GM19324 (cell line): ENCODE results near the gene ANXA2.
"Not testable (repeated sequence)": the region's sequence is repeated elsewhere in the genome, so short reads cannot be mapped to it uniquely, and the experiment has no call there.

Source experiments
- ATAC-seq: cut with Tn5 transposase; IDR thresholded peaks from one replicate; pipeline ENCODE4 v1.9.1; 2021; ENCODE audit warnings: mild to moderate bottlenecking, moderate library complexity; ENCODE audit not compliant: unreplicated experiment, low FRiP score

ANXA2 gene

GRCh38 chr15:60346653-60347052 lies 51.1 kb downstream of the ANXA2 start:
- ATAC-seq = no peak

DNA sequence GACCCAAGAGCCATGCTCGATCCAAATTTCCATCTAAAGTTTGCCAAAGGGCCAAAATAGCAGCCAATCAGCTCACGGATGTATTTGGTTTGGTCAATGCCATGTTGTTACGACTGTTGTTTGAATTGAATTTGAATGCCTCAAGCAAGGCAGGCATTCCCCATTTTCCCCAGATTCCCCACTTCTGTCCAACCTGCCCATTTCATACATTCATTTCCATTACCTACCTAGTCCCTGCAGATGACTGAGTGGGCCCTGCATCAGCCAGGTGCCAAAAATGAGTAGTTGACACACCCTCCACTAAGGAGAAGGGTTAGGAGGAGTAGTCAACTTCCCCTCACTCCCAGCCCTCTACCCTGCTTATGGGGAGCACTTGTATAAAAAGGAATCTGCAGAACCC lies 51.7 kb downstream of the ANXA2 start:
- ATAC-seq = no peak

- ATAC-seq = no peak
Observed at GRCh38 chr15:60345598-60345997, 52.2 kb downstream of the ANXA2 start.

DNA sequence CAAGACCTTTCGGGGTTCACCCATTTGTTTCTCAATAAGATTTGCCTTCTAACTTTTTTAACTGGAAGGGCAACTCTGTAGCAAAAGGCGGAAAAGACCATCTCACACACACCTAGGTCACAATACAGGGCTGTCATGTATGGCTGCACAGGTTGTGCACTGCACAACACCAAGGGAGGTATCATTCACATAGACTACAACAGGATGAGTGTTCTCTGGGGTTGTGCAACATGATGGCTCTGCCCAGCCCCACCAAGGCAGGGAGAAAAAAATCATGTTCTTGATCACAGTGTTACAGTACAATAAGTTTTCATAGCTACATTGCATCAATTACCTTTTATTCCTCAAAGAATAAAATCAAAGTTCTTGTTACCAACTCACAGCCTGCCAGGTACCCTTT lies 52.8 kb downstream of the ANXA2 start:
- no peak for ATAC-seq

DNA sequence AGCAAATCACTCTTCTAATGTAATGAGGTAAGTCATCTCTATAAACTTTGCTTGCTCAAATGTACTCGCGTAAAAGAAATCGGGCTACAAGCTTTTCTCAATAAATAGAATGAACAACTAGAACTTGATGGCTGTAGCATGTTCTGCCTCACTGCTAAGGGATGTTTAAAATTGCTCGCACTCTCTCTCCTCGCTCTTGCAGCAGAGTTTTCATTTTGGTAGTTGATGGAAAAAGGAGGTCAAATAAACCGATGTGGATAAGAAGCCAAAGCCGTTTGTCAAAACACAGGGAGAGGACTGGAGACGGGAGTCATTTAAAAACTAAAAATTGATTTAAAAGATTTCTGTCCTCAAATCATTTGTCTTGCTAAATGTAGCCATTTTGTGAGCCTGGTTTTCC lies 53.3 kb downstream of the ANXA2 start:
- ATAC-seq = no peak

- no peak for ATAC-seq
Observed at GRCh38 chr15:60343221-60343970, 54.4 kb downstream of the ANXA2 start.

GRCh38 chr15:60340207-60340921 lies 57.4 kb downstream of the ANXA2 start:
- no peak for ATAC-seq

DNA sequence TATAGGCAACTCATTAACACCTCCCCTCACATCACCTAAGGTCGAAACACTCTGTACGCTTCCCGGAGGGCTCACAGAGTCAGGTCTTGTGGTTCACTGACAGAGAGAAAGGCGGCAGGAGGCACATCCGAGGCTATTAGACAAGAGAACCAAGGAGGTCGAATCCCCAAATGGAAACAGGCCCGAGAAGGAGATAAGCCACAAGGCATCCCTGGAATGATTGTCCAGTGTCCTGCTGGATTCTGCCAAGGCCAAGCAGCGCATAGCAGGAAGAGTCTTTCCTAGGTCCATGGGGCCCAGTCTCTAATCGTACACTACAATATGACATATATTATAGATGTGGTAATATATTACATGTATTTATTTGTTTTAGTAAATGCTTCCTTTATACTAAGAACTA lies 58.5 kb downstream of the ANXA2 start:
- ATAC-seq = no peak

DNA sequence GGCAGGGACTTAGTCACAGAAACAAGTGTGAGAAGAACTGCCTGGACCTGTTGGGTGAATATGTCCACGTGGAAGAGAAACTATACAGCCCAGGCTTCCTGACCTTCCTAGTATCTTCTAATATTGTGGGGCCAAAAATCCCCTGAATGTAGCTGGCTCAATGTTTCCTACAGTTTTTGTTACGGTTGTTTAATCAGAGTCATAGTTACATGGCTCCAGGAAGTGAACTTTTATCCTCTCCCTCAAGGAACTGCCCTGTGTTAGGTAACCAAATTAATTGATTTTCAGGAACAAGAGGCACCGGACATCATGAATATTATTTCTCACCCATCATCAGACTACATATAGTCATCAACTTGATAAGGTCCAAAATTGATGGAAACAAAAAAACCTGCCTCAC lies 59.0 kb downstream of the ANXA2 start:
- ATAC-seq = no peak

GRCh38 chr15:60337076-60337475 lies 60.7 kb downstream of the ANXA2 start:
- no peak for ATAC-seq

DNA sequence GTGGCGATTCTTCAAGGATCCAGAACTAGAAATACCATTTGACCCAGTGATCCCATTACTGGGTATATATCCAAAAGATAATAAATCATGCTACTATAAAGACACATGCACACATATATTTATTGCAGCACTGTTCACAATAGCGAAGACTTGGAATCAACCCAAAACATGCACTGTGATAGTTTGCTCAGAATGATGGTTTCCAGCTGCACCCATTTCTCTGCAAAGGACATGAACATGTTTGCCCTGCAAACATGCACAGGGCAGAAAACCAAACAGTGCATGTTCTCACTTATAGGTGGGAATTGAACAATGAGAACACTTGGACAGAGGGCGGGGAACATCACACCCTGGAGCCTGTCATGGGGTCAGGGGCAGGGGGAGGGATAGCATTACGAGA lies 62.5 kb downstream of the ANXA2 start:
- not testable (repeated sequence) for ATAC-seq

- no peak for ATAC-seq
Observed at GRCh38 chr15:60328852-60329443, 68.8 kb downstream of the ANXA2 start.

GRCh38 chr15:60326824-60327654 lies 70.7 kb downstream of the ANXA2 start:
- ATAC-seq = no peak

DNA sequence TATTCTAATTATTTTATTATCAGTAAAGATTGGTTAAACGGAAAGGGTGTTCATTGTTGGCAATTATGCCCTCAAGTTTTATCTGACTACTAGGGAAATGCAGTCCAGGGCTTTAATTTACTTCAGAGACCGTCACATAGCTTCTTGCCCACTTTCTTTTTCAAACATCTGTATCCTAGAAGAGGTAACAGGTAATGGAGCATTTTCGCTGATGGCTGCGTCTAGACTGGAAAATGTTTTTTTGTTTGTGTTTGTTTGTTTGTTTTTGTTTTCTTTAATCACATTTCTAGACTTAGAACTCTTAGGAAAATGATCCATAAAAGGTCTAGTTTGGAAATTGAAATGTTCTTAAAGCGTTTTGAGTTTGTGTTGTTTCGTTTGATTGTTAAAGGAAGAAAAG lies 71.4 kb downstream of the ANXA2 start:
- no peak for ATAC-seq

DNA sequence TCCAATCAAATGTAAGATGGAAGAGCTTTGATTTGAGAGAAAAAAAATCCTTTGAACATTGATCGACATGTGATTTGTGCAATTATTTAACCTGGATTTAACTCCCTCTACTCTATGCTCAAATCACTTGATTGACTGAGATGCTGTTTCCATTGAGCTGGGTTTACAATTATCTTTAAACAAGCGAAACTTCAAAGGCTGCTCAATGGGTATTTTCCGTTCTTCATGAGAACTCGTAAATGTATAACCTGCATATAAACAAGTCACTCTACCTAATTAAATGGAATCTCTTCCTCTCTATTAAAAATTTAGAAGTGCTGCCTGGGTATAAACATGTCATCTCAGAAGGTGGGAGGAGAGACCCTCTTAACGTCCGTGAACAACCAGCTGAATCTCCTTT lies 71.9 kb downstream of the ANXA2 start:
- no peak for ATAC-seq

- no peak for ATAC-seq
Observed at GRCh38 chr15:60324706-60325438, 72.9 kb downstream of the ANXA2 start.

- ATAC-seq = no peak
Observed at GRCh38 chr15:60323322-60323721, 74.5 kb downstream of the ANXA2 start.

GRCh38 chr15:60320365-60320764 lies 77.4 kb downstream of the ANXA2 start:
- no peak for ATAC-seq

DNA sequence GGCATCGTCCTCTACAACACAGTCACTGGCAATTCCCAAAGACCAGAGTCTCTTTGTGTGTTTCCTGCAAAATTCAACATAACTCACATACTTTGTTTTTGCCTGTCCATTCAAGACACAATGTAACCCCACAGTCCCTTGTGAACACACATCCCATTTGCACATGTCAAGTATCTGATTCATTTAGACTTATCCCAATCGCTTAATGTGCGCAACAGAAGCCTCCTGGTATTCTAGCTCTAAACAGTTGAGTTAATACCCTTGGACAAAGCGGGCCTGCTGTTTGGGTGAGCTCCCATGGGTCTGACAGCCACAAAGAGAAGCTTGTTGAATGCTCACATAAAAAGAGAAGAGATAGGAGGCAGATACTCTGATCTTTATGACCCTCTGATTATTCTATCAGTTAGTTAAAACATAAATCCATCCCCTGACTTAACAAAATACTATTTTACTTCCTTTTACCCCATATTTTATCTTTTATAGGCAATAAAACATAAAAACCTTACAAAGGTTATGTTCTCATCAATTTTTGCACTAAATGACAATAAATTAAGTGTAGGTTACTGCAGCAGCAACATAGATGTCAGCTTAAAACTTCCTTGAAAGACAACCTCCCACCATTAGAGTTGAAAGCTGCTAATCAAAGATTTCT lies 79.4 kb downstream of the ANXA2 start:
- no peak for ATAC-seq

- ATAC-seq = no peak
Observed at GRCh38 chr15:60316961-60317360, 80.8 kb downstream of the ANXA2 start.
